HEK293 (cell line): Measurements from ENCODE around the gene SH3RF1.

Experiments used
- ZNF18 ChIP-seq: fragments of 450-650 bp; formaldehyde crosslinking; IDR thresholded peaks from 2 replicates; pipeline ENCODE4 v1.5.1; 2016; ENCODE audit warnings: missing biosample characterization, missing genetic modification characterization
- ZNF529 ChIP-seq: fragments of 450-650 bp; formaldehyde crosslinking; IDR thresholded peaks from 2 replicates; pipeline ENCODE4 v1.5.1; 2017; ENCODE audit warnings: missing genetic modification characterization, missing biosample characterization; ENCODE audit not compliant: insufficient replicate concordance
- ZSCAN4 ChIP-seq: fragments of 450-650 bp; formaldehyde crosslinking; IDR thresholded peaks from 2 replicates; pipeline ENCODE4 v1.5.1; 2017; ENCODE audit warnings: missing biosample characterization, missing genetic modification characterization

GRCh38 chr4:169258141-169258540, 12.6 kb downstream of the SH3RF1 start:
- TF ChIP-seq ZNF18 (tag by site-specific recombination) (no peak), ZSCAN4 (no peak), ZNF529 (tag by site-specific recombination) (no peak)
